CMK (cell line): ENCODE results near the gene ZFYVE21.

Experiments
- DNase-seq: peaks from one replicate; pipeline ENCODE4 v3.0.0-alpha.2; 2010; ENCODE audit warnings: low read depth

The ZFYVE21 gene

DNA sequence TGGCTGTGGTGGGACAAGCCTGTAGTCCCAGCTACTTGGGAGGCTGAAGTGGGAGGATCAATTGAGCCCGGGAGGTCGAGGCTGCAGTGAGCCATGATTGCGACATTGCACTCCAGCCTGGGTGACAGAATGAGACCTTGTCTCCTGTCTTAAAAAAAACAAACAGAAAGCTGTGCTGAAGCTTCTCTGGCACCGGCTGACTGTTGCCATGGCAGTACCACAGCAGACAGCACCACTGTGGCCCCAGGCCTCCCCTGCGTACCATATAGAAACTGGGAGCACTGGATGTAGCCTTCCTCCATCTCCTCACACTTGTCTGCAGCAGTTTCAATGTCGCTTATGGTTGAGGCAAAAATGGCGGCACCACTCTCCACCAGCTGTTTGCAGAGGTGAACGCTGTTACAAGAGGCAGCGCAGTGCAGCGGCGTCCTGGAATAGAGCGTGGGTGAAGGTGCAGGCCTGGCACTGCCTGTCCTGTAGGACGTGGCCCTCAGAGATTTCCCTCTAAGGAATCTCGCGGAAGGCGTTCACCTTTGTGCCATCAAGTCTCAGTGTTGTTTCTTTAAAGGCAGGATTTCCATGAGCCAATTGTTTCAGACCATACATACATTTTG is 21.9 kb downstream of the ZFYVE21 start:
- no peak for DNase-seq

DNA sequence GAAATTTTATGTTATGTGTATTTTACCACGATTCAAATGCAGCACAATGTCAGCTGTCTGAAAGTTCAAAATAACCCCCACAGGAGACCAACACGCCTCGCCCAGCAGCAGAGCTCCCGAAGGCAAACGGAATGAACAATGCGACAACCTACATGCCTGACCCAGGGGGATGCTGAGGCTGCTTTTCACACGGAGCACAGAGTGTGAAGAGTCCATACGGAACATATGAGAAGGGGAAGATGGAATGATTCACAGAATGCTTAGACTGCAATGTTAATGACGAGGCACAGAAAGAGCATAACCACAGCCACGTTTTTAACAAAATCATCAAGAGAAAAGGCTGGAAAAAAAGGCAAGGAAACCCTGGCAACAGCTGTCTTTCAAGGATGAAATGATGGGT is 22.6 kb downstream of the ZFYVE21 start:
- DNase-seq: no peak

DNA sequence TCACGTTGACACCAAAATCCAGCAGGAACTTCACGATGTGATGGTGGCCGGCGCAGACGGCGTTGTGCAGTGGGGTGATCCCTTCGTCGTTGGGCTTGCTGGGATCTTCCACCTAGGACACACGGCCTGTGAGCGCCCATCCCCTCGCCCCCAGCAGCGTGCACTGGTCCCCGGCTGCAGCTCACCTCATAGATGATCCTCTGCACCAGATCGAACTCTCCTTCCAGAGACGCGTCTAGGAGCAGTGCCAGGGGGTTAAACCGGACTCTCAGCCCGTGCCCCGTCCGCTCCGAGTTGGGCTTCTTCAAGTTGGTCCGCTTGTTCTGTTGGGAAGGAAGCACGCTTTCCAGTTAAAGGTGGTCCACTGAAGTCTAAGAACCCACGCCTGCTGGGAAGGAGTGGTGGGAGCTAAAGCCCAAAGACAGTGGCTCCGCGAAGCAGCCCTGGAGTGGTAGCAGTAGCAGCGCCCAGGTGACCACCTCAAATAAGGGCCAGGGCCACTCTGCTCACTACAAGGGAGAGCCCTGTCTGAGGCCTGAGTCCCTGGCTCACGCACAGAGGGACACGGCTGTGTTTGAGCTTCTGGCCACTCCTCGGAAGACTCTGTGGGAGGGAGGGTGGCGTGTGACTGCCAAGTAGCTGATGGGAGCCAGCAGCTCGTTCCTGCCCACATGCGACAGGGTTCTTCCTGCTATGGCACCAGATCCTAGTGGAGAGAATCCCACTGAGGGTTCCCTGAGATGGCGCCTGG is 23.3 kb downstream of the ZFYVE21 start:
- DNase-seq: no peak

DNA sequence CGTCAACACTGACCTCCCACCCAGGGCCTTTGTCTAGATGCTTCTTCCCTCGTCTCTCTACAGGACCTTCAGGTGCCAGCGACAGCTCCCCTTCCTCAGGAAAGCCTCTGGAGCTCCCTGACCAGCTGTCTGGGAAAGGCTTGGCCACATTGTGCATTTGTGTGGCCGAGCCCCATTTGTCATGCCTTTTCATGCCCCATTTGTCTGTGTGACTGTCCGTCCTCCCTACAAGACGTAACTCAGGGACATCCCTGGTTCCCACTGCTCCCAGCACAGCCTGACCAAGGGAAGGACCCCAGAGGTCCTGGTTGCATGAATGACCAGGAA is 23.8 kb downstream of the ZFYVE21 start:
- DNase-seq: no peak

DNA sequence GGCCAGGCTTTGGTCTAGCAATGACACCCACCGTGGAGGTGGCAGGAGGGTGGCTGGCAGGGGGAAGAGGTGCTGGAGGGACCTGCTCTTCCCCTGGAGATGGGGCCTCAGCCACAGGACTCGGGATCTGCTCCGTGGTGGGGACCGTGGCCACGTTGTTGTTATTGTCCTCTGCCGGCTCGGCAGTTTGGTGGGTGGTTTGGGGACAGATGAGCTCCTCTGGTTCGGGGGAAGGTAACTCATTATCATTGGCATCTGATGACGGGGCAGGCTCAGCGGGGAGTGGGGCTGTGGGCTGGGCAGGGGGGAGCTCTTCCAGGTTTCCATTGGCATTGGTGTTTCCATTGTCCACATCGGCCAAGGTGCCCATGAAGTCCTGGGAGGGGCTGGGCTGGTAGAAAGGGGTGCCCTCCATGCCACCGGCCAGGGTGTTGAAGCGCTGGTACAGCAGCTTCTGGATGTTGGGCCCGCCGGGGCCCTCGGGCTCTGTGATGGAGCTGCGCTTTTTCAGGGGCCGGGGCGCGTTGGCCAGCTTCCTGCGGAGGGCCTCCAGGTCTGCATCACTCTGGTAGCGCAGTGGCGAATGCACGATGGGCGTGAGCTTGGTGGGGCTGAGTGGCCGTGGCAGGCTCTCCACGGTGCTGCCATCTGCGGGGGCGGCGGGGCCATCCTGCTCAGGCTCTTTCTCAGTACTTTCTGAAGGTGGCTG is 24.3 kb downstream of the ZFYVE21 start:
- DNase-seq: no peak

DNA sequence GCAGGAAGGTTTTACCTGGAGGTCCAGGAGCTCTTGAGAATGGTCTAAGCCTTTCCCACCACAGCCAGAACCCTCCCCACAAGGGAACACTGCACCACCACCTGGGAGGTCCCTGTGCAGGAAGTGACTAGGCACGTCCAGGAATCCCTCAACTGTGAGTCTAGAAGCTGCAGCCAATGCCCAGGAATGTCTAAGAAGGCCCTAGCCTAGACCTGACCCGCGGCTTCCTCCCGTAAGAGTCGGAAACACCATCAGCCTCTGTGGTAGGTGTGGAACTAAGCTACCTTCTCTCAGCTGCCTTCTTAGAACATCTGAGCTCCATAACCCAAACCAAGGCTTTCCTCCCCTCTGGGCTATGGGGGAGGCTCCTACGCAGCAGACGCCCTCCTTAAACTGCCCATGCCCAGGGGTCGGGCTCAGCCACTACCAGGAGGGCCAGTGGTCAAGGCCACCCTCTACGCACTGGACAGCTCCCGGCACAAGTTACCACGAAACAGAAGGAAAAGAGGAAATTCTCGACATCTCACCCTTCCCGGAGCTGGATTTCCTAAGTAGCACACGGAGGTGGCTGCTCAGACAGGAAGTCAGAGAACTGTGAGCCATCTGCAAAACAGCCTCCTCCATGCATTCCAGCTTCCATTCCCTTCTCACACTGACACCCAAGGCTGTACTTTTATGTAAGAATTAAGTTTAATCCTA is 25.5 kb downstream of the ZFYVE21 start:
- DNase-seq: no peak

DNA sequence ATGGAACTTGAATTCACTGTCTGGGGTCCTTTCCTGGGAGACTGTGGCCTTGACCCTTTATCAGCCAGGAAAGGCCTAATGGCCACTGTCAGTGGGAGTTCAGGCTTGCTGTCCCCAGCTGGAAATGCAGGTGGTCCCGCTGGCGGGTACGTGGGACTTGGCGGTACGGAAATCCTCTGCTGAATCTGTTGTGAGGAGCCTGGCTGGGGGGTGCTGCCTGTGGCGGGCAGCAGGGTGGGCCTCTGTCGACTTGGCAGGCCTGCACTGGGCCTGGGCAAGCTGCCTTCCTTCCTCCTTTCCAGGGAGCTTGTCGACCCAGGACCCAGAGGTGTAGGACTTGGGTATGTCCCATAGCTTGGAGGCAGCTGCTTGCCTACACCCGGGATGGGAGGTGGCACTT is 26.3 kb downstream of the ZFYVE21 start:
- DNase-seq: no peak

DNA sequence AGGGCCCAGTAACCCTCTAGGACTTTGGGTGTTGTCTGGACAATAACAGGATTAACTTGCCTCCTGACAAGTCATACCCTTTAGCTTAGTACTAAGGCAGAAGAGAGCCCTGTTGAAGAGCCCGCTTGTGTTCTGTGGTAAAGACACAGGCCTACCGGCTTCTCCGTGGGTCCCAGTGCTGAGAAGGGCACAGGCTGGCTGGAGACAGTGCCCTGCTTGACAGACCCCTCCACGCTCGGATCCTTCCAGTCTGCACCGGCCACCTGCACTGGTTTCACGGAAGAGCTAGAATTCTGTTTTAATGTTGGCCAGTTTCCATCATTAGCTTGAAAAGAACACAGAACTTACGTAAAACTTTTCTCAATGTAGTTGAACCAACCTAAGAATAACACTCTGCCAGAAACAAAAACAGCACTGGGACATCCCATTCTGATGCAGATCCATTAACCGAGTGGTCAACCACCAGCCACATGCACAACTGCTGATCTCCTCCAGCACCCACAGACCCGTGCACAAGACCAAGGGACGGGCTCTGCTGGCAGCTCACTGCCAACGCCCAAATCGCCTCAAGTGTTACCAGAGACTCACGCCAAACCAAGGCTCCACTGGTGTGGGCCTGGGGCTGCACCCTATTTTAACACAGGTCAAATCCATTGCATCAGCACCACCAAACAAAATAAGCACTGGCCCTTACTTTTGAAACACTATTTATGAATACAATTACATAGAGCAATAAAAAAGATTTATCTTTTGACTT is 27.1 kb downstream of the ZFYVE21 start:
- no peak for DNase-seq

DNA sequence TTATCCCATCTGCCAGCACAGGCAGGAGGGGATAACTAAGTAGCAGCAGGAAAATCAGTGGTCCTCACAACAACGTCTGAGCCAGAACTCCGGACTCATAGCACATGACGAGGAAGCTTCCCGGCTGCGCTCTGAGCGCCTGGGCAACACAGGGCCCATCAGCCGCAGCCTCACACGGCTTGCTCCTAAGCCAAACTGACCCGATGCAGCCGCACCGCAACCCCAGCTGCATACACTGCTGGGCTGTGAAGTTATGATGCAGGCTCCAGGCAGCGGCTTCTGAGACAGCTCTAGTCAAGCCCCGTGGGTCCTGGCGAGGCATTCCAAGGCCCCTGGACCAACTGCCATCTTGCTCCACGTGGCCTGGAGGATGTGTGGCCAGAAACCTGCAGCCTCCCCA is 28.1 kb downstream of the ZFYVE21 start:
- no peak for DNase-seq

DNA sequence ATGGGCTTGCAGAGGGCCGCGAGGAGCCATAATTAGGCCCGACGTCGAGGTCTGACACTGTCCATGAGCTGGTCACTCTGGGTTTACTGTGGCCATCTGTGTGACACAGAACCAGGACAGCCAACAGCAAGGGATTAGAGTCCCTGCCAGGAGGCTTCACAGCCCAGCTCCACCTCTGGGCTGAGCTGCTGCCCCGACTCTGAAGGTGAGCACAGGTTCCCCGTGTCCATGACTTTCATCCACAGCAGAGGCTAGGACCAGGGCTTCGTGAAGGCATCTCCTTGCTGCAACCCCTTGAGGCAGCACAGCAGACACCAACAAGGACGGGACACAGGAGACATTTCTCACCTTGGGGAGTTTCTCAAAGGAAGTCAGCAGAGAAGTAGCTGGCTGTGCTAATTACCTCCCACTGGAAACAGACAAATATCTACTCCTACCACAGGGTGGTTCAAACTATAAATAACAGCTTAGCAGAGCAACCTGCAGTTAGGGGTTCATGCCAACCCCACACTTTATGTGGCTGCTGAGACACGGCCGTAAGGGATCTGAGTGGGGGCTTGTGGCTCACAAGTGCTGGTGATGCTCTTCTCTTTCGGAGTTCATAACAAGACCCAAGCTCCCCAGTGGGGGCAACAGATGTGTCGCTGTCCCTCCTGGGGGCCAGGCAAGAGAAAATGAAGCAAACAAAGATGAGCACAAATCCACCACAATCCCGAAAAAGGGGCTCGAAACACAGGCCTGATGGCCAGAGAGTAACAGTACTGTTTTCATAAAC is 29.2 kb downstream of the ZFYVE21 start:
- no peak for DNase-seq

DNA sequence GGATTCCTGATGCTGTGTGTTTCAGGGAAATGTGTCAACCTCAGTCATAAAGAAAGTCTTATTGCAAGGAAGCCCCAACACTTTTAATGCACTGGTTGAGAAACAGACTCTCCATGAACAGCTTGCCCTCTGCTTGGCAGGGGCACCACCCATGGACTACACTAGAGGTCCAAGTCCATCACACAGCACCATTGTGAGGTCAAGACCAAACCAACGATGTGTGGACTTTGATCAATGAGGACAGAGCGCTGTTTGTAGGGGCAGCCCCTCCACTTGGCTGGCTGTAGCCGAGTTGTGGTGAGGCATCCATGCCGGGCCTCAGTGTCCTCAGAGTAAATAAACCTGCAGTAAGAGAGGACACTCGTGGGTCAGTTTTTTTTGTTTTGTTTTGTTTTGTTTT is 29.8 kb downstream of the ZFYVE21 start:
- DNase-seq: no peak

DNA sequence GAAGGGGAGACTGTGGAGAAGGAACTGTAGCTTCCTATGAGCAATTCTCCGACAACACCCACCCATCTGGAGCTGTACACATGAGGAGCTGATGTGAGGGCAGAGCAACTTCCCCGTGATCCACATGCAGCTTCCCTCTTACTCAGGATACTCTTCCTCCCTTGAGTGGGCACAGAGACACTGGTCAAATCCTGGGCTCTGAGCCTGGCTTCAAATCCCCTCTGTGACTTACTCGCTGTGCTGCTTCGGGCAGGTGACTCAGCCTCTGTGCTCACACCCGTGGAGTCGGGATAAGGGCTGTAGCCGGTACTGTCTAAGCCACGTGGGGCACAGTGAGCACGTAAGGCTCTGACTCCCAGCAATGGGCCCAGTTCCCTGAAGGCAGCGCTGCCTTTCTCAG is 31.1 kb downstream of the ZFYVE21 start:
- no peak for DNase-seq

DNA sequence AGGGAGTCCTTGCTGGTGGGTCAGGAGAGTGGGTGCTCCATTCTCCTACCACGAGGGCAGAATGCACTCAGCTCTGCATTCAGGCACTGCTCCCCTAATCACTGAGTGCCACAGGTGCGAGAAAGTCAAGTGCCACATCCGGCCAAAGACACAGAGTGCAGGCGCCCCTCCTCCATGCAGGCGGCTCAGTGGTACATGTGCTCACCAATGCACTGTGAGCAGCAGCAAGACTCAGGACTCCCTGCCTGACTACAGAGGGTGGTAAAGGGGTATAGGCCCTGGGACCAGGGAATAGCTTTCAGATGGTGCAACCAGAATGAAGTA is 32.9 kb downstream of the ZFYVE21 start:
- DNase-seq: no peak

DNA sequence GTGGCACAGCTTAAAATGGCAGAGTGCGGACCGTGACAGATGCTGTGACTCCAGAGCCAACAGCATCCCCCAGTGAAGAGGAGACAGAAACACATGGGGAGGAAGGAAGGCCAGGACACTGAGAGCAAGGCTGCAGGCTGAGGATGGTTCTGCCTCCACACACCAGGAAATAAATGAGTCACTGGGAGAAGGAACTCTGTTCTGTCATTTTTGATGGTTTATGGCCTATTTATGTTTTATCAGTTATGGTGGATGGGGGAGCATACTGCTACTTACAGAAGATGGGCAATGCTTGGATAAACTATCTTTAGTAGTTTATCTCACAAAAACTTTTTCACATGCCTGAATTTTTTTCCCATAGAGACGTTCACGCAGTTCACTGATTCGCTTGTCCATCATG is 33.8 kb downstream of the ZFYVE21 start:
- DNase-seq: no peak

DNA sequence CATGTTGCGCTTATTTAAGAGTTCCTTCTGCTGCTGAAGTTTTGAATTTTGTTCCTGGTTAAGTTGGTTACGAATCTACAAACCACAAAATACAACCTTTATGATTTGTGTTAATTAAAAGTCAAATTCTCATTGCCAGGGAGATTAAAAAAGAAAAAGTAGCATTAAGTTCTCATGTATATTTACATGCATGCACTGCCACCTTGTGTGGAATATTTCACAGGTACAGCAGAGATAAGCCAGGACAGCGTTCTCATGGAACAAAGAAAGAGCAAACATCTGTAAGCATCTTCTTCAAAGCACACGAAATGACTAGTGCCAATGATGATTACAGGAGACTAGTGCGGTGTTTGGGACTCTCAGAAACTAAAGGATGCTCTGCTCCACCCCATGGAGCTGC is 34.2 kb downstream of the ZFYVE21 start:
- no peak for DNase-seq

DNA sequence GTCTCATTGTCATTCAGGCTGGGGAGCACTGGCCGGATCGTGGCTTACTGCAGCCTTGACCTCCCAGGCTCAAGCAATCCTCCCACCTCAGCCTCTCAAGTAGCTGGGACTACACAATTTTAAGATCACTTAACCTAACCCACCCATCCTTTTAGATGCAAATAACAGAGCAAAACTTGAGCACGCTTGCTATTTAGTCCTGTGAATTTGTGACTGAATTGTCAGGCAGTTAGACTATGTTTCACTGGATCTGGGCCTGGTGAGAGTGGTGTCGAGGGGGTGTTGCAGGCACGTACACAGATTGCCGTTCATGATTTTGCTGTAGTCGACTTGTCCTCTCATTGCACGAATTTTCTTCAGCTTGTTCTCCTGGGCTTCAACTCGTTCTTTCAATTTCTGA is 38.2 kb downstream of the ZFYVE21 start:
- DNase-seq: no peak

DNA sequence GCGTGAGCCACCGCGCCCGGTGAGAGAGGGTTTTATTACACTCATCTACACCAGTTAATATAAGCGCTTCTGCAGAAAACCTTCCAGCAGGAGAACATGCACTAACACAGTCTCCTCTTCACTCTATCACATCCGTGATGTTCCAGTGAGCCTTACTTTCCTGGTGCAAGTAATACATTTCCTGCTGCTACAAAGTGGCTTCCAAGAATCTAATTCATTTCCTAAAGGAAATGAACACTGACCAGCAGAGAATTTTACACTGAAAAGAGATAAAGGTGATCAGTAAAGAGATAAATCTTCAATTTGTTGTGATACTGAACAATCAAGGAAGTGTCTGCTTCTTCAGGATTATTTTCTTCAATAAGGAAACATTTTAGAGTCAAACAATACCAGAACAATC is 39.5 kb downstream of the ZFYVE21 start:
- DNase-seq: no peak

DNA sequence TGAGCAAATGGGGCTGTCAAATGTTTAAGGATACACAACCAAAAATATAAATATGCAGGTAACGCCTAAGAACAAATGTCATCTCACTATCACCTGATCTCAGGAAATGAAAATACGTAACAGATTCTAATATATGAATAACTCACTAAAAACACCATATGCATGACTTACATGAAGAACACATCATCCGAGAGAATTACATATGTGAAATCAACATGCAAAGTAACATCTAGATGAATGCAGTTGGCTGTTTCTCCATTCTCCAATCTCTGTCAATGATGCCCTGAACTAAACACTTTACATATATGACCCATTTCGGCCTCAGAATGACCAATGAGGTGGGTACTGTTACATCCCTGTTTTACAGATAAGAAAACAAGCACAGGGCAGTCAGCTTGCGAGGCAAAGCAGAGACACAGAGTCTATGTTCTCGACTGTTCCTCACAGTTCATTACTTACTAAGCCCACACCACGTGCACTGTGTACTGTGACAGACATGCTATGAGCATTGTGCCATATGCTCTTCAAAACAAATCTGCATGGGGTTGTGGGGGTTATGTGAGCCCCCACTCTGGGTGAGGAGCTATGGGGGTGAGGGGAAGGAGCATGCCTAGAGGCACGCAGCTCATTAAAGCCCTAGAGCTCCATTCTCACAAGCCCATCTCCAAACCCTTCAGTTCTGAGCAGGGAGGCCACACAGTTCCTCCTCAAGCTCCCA is 42.6 kb downstream of the ZFYVE21 start:
- no peak for DNase-seq

DNA sequence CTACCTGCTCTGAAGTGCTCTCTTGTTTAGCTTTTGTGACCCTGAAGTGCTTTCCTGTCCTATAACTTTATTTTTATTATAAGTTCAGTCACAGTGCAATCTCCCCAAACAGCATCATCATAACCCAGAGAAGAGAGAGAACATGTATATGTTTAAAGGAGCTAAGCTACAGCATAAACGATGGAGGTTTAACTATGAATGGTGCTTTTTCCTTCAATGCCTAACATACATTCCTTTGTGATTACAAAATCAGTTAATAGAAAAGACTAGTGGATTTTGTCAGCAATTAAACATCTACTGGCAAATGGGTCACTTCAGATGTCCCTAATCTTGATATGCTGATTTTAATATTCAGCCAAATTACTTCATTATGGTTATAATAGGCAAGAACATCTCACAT is 46.4 kb downstream of the ZFYVE21 start:
- no peak for DNase-seq

DNA sequence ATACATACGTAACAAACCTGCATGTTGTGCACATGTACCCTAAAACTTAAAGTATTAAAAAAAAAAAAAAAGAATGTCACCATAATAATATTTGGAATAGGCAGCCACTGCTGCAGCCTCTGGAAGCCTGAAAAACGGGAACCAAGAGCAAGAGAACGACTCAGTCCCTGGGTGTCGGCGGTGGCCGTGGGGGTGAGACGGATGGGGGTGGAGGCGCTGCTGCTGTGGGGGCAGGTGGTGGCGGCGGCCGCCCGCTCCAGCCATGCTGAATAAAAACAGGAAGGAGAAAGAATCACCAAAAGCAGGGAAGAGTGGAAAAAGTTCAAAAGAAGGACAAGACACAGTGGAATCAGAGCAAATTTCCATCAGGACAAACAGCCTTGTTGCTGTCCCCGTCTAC is 46.9 kb downstream of the ZFYVE21 start:
- no peak for DNase-seq
